HepG2 (cell line): ENCODE measurements around the gene MUC4. TPM values are rescaled to one million over a fixed set of nuclear protein-coding genes. Genes with fewer than 3 reads are reported as not detected.

Experiments
- ATAC-seq: fragments of 200-7000 bp; cut with Tn5 transposase; 3 replicates; pipeline ENCODE4 v1.9.1; 2020; ENCODE audit warnings: mild to moderate bottlenecking, moderate library complexity
- BruUV-seq: library from RNA; stranded (reverse); fragments of 400-500 nt; replicated peaks from 2 replicates; lab custom pipeline; 2021; lab: Mats Ljungman, UMichigan
- CTCF ChIA-PET: fragments of 300-600 bp; formaldehyde crosslinking; extraction: SDS; loops from one replicate; lab custom pipeline; 2021; ENCODE audit warnings: low total read pairs, inconsistent platforms, low intra/inter-chr PET ratio; lab: Yijun Ruan, JAX
- POLR2A ChIA-PET: fragments of 350-600 bp; sonication (Branson Sonifier 250); formaldehyde crosslinking; loops from one replicate; lab custom pipeline; 2020; ENCODE audit warnings: antibody characterized with exemption, inconsistent platforms; lab: Yijun Ruan, JAX
- DNase-seq: peaks from one replicate; pipeline ENCODE4 v3.0.0-alpha.2; 2015; ENCODE audit warnings: low spot score
- FAIRE-seq: peaks from 3 replicates; lab custom pipeline; 2011; peaks lifted over from hg19 to GRCh38; lab: Jason Lieb, UNC
- H2AFZ ChIP-seq: one replicate; pipeline ENCODE4 v1.6.1; 2011; ENCODE audit warnings: low read length, inconsistent platforms
- H3K27ac ChIP-seq: fragments of 300-600 bp; 3 replicates; pipeline ENCODE4 v1.8.0; 2011; ENCODE audit warnings: mixed run types, mild to moderate bottlenecking, mixed read lengths, low read length, inconsistent platforms; ENCODE audit not compliant: insufficient read depth; ENCODE audit errors: extremely low read length
- H3K27me3 ChIP-seq, 2 experiments: fragments of 200-600 bp in 1 of 2; 2 replicates in 1 of 2; 3 replicates in 1 of 2; pipeline versions ENCODE4 v1.6.0 to v1.8.0; 2011; ENCODE audit warnings: low read length in 2 of 2, mild to moderate bottlenecking in 2 of 2, moderate library complexity in 2 of 2, inconsistent platforms in 1 of 2; ENCODE audit not compliant: insufficient read depth in 2 of 2, control insufficient read depth in 1 of 2
- H3K36me3 ChIP-seq, 2 experiments: fragments of 200-600 bp in 1 of 2; replicated peaks in 1 of 2; 2 replicates in 1 of 2; 3 replicates in 1 of 2; pipeline versions ENCODE4 v1.5.1 to v1.8.0; 2011; ENCODE audit warnings: low read length in 2 of 2, inconsistent platforms in 1 of 2; ENCODE audit not compliant: insufficient read depth in 2 of 2, control insufficient read depth in 1 of 2
- H3K4me1 ChIP-seq: 2 replicates; pipeline ENCODE4 v1.5.1; 2012; ENCODE audit warnings: low read length, inconsistent platforms; ENCODE audit not compliant: insufficient read depth
- H3K4me2 ChIP-seq: 2 replicates; pipeline ENCODE4 v1.6.0; 2011; ENCODE audit warnings: low read depth, low read length, inconsistent platforms
- H3K4me3 ChIP-seq, 3 experiments: fragments of 200-600 bp in 1 of 3; sonication (generic), shearing (Covaris generic) in 1 of 3; replicated peaks in 1 of 3; 2 replicates each; pipeline ENCODE4 v1.5.1; 2011 to 2016; ENCODE audit warnings: low read length in 3 of 3, inconsistent platforms in 2 of 3, low read depth in 2 of 3, mild to moderate bottlenecking in 2 of 3, control low read depth in 1 of 3, mixed read lengths in 1 of 3; ENCODE audit not compliant: insufficient read depth in 1 of 3
- H3K79me2 ChIP-seq: one replicate; pipeline ENCODE4 v1.6.1; 2011; ENCODE audit warnings: low read length, inconsistent platforms; ENCODE audit not compliant: insufficient read depth
- H3K9ac ChIP-seq: 2 replicates; pipeline ENCODE4 v1.6.0; 2011; ENCODE audit warnings: mild to moderate bottlenecking, low read depth, low read length, inconsistent platforms; ENCODE audit not compliant: insufficient read depth
- H3K9me3 ChIP-seq: 2 replicates; pipeline ENCODE4 v1.5.1; 2012; ENCODE audit warnings: mild to moderate bottlenecking, low read length
- H4K20me1 ChIP-seq: 2 replicates; pipeline ENCODE4 v1.6.0; 2011; ENCODE audit warnings: inconsistent platforms, mild to moderate bottlenecking, low read length, moderate library complexity; ENCODE audit not compliant: insufficient read depth
- ARNT ChIP-seq: fragments of 450-650 bp; IDR thresholded peaks from 2 replicates; pipeline ENCODE4 v1.6.1; 2017
- BORCS8-MEF2B ChIP-seq: sonication (generic); formaldehyde crosslinking; IDR thresholded peaks from 2 replicates; pipeline ENCODE4 v1.8.0; 2022; ENCODE audit warnings: mild to moderate bottlenecking, missing genetic modification reagents
- CREM ChIP-seq, 2 experiments: sonication (generic) in 1 of 2; formaldehyde crosslinking in 1 of 2; IDR thresholded peaks; 2 replicates each; pipeline versions ENCODE4 v1.4.0 to v1.6.1; 2016 to 2020; ENCODE audit warnings: antibody characterized with exemption in 1 of 2, mild to moderate bottlenecking in 1 of 2, missing genetic modification reagents in 1 of 2
- JARID2 ChIP-seq: sonication (generic); formaldehyde crosslinking; IDR thresholded peaks from 2 replicates; pipeline ENCODE4 v1.8.1; 2023; ENCODE audit warnings: missing genetic modification reagents, inconsistent platforms; ENCODE audit not compliant: insufficient replicate concordance
- MAFF ChIP-seq: IDR thresholded peaks from 2 replicates; pipeline ENCODE4 v1.6.1; 2011; ENCODE audit warnings: low read depth, low read length, improper control_type of control experiment
- NONO ChIP-seq, 2 experiments: fragments of 450-650 bp in 1 of 2; sonication (generic) in 1 of 2; formaldehyde crosslinking in 1 of 2; IDR thresholded peaks in 1 of 2; conservative IDR thresholded peaks in 1 of 2; 2 replicates each; pipeline versions ENCODE4 v1.6.1 to v1.8.0; 2017 to 2022; ENCODE audit warnings: mild to moderate bottlenecking in 1 of 2, missing genetic modification reagents in 1 of 2, moderate library complexity in 1 of 2
- RARA ChIP-seq: IDR thresholded peaks from 2 replicates; pipeline ENCODE4 v1.6.1; 2016; ENCODE audit warnings: missing genetic modification reagents, missing compliant biosample characterization
- SMAD9 ChIP-seq: sonication (generic); formaldehyde crosslinking; IDR thresholded peaks from 2 replicates; pipeline ENCODE4 v1.5.1; 2020; ENCODE audit warnings: mild to moderate bottlenecking, missing genetic modification reagents
- ZBTB10 ChIP-seq: sonication (generic); formaldehyde crosslinking; IDR thresholded peaks from 2 replicates; pipeline ENCODE4 v1.4.0; 2020; ENCODE audit warnings: missing genetic modification reagents, borderline replicate concordance
- ZMYM3 ChIP-seq: sonication (generic); formaldehyde crosslinking; IDR thresholded peaks from 2 replicates; pipeline ENCODE4 v1.5.1; 2020; ENCODE audit warnings: mild to moderate bottlenecking, missing genetic modification reagents
- ZNF605 ChIP-seq: sonication (generic); formaldehyde crosslinking; IDR thresholded peaks from 2 replicates; pipeline ENCODE4 v1.8.0; 2022; ENCODE audit warnings: mild to moderate bottlenecking, missing genetic modification reagents
- WGBS: methylation state at CpG from one replicate; pipeline ENCODE4 v1.1.6; 2017; ENCODE audit warnings: low lambda C conversion rate; 5-methylcytosine and 5-hydroxymethylcytosine counted together
- in situ Hi-C: cut with HindIII; loops from 2 replicates; pipeline ENCODE4 v1.10.0; 2017; ENCODE audit warnings: low pct_unique_long_range_greater_than_20kb; ENCODE audit not compliant: extremely low pct_ligation_motif_present
- intact Hi-C: fragments of 100-400 bp; cut with micrococcal nuclease; formaldehyde crosslinking; loops from one replicate; pipeline ENCODE4 v1.10.0; 2022; ENCODE audit not compliant: unreplicated experiment
- polyA plus RNA-seq, 8 experiments: library from polyadenylated mRNA; depleted of rRNA in 3 of 8; stranded (reverse) in 7 of 8; unstranded in 1 of 8; fragments of >200 nt; fragmentation: Illumina TruSeq in 4 of 8; extraction: Trizol in 4 of 8; gene quantifications; 2 replicates each; pipeline versions ENCODE4 v1.2.1 to v1.2.3, GENCODE V29; 2011 to 2016; ENCODE audit warnings: low read depth in 4 of 8, missing spikeins in 1 of 8, mixed read lengths in 1 of 8; ENCODE audit not compliant: insufficient read depth in 1 of 8
- total RNA-seq, 5 experiments: library from RNA; depleted of rRNA; stranded (reverse); fragments of >200 nt; fragmentation: Illumina TruSeq; extraction: Trizol; gene quantifications; 2 replicates each; pipeline ENCODE4 v1.2.3, GENCODE V29; 2016; ENCODE audit warnings: low read depth in 1 of 5

Gene MUC4
- total and polyA plus RNA-seq, 2 of the 13 experiments (the other 11 are each of a cell fraction or from before 2014, with no cell fraction given) = not detected

- BruUV-seq = no TSS peak
- CTCF ChIA-PET = no interaction called here
- FAIRE-seq = no peak
- H3K36me3 ChIP-seq = no peaks in the 10 kb centered on the region
- peaks cover 3 to 29% of the 10 kb centered on the region in 2 experiments; a peak in 4 of 5 replicates for H3K27me3 ChIP-seq
- no peaks in the 10 kb centered on the region for H3K79me2 ChIP-seq
- ATAC-seq = no peak
- no peak for DNase-seq
- H4K20me1 ChIP-seq = no peaks in the 10 kb centered on the region
- H3K4me3 ChIP-seq = no peak overlapping the region
- in situ Hi-C loops = no loop called here
- no peak overlapping the region for H3K4me2 ChIP-seq
- no peak overlapping the region for H3K27ac ChIP-seq
- no peaks in the 10 kb centered on the region for H3K4me1 ChIP-seq
- no peak overlapping the region for H3K9ac ChIP-seq
- POLR2A ChIA-PET = no interaction called here
- no peaks in the 10 kb centered on the region for H3K9me3 ChIP-seq
- TF ChIP-seq ZBTB10 = no peak
- TF ChIP-seq BORCS8-MEF2B (CRISPR knock-in tag) = no peak
- TF ChIP-seq ARNT = no peak
- intact Hi-C loops = no loop called here
- no peak overlapping the region for H2AFZ ChIP-seq
- WGBS = 43% methylated on average over 9 of the region's 9 CpGs
Measured at GRCh38 chr3:195828762-195829161, 17.0 kb upstream of the MUC4 start.

GRCh38 chr3:195825857-195826804, 14.4 kb upstream of the MUC4 start:
- DNase-seq (no peak), FAIRE-seq (no peak)
- in situ Hi-C loops (no loop called here), intact Hi-C loops (no loop called here)
- Histone ChIP-seq H3K27ac (no peak overlapping the region), H3K79me2 (no peaks in the 10 kb centered on the region), H3K9me3 (no peaks in the 10 kb centered on the region), H3K4me2 (no peak overlapping the region), H3K36me3 (no peaks in the 10 kb centered on the region), H3K27me3 (peaks cover 5 to 45% of the 10 kb centered on the region in 2 experiments; a peak in 4 of 5 replicates), H3K4me3 (no peak overlapping the region), H2AFZ (no peak overlapping the region), H3K9ac (no peak overlapping the region)
- BruUV-seq = no TSS peak
- POLR2A ChIA-PET = no interaction called here
- CTCF ChIA-PET = no interaction called here
- WGBS = 64% methylated on average over 40 of the region's 47 CpGs
- TF ChIP-seq RARA (CRISPR knock-in tag) = no peak
- TF ChIP-seq CREM (IDR thresholded peaks at IDR 0.05) = no peak
- no peak for TF ChIP-seq CREM (CRISPR knock-in tag; IDR thresholded peaks at IDR 0.05)
- no peak for TF ChIP-seq NONO (IDR thresholded peaks at IDR 0.05)
- TF ChIP-seq NONO (CRISPR knock-in tag; conservative IDR thresholded peaks at IDR 0.05) = no peak
- TF ChIP-seq JARID2 = no peak
- TF ChIP-seq ZMYM3 (CRISPR knock-in tag) = no peak
- TF ChIP-seq MAFF = no peak
- no peak for TF ChIP-seq SMAD9
- TF ChIP-seq ZNF605 (CRISPR knock-in tag) = no peak
- TF ChIP-seq, all 625 proteins: peak for 0
- H4K20me1 ChIP-seq = no peaks in the 10 kb centered on the region
- no peak for ATAC-seq
- no peaks in the 10 kb centered on the region for H3K4me1 ChIP-seq
